Stimulated activated CD8-positive, alpha-beta memory T cell treated with anti-CD3 and anti-CD28 coated beads, Interleukin-2, amount 100 ng/mL, for 48 hours (primary cell): ENCODE data around the gene MAPRE2.

ENCODE experiments used
- DNase-seq, 2 donors: peaks; one replicate each; pipeline ENCODE4 v3.0.0-alpha.2; 2020; ENCODE audit warnings: low read depth in 2 of 2

Gene MAPRE2

GRCh38 chr18:35180455-35180854 is 139.2 kb downstream of the MAPRE2 start:
- DNase-seq = no peak

- DNase-seq = no peak
These were observed 140.9 kb downstream of the MAPRE2 start for GRCh38 chr18:35182151-35182550.

GRCh38 chr18:35183886-35184285 is 142.7 kb downstream of the MAPRE2 start:
- no peak for DNase-seq

- DNase-seq = no peak
These were observed 144.6 kb downstream of the MAPRE2 start for GRCh38 chr18:35185771-35186170.

GRCh38 chr18:35186291-35187034 is 145.2 kb downstream of the MAPRE2 start:
- no peak for DNase-seq

GRCh38 chr18:35189510-35189909 is 148.3 kb downstream of the MAPRE2 start:
- no peak for DNase-seq

- no peak for DNase-seq
These were observed 149.9 kb downstream of the MAPRE2 start for GRCh38 chr18:35190948-35191697.

GRCh38 chr18:35191698-35192025 is 150.4 kb downstream of the MAPRE2 start:
- DNase-seq = no peak

GRCh38 chr18:35192415-35192814 is 151.2 kb downstream of the MAPRE2 start:
- no peak for DNase-seq
